Mesothelial cell of epicardium (in vitro differentiated cells): ENCODE measurements around the gene FRMD4A. TPM values are rescaled to one million over a fixed set of nuclear protein-coding genes. Genes with fewer than 3 reads are reported as not detected.

Source experiments
- DNase-seq, 2 experiments: peaks; one replicate each; pipeline ENCODE4 v3.0.0; 2021; ENCODE audit warnings: low spot score in 2 of 2; ENCODE audit not compliant: unreplicated experiment in 2 of 2
- H3K27ac Mint-ChIP-seq: 2 replicates; pipeline ENCODE4 v1.8.0; 2021; ENCODE audit warnings: mixed read lengths
- H3K27me3 Mint-ChIP-seq: 2 replicates; pipeline ENCODE4 v1.8.0; 2021; ENCODE audit warnings: low read depth, mixed read lengths
- H3K36me3 Mint-ChIP-seq: 2 replicates; pipeline ENCODE4 v1.8.0; 2021; ENCODE audit warnings: mixed read lengths
- H3K4me1 Mint-ChIP-seq: 2 replicates; pipeline ENCODE4 v1.8.0; 2021; ENCODE audit warnings: mixed read lengths
- H3K4me3 Mint-ChIP-seq: 2 replicates; pipeline ENCODE4 v1.8.0; 2021; ENCODE audit warnings: mild to moderate bottlenecking, moderate library complexity, mixed read lengths
- H3K9me3 Mint-ChIP-seq: 2 replicates; pipeline ENCODE4 v1.8.0; 2021; ENCODE audit warnings: mixed read lengths
- CTCF ChIP-seq: fragments of 200-600 bp; sonication (generic); IDR thresholded peaks from one replicate; pipeline ENCODE4 v1.5.0; 2021; ENCODE audit warnings: antibody characterized with exemption; ENCODE audit not compliant: unreplicated experiment
- total RNA-seq: library from RNA; stranded (reverse); gene quantifications from 3 replicates; pipeline ENCODE4 v1.2.1, GENCODE V29; 2021

Gene FRMD4A
- total RNA-seq, 1 donor from 2014 or later, result 45.0 TPM

- no peak overlapping the region for H3K4me3 Mint-ChIP-seq
- H3K27me3 Mint-ChIP-seq, result no peaks in the 10 kb centered on the region
- no peak for DNase-seq
- H3K36me3 Mint-ChIP-seq, result peaks cover 30% of the 10 kb centered on the region
- peak overlapping the region; percentile 98 for H3K27ac Mint-ChIP-seq
- H3K9me3 Mint-ChIP-seq, result no peaks in the 10 kb centered on the region
- peaks cover 46% of the 10 kb centered on the region for H3K4me1 Mint-ChIP-seq
- no peak for TF ChIP-seq CTCF
Measured at GRCh38 chr10:13617116-13617515, 713.6 kb downstream of the FRMD4A start.

DNA sequence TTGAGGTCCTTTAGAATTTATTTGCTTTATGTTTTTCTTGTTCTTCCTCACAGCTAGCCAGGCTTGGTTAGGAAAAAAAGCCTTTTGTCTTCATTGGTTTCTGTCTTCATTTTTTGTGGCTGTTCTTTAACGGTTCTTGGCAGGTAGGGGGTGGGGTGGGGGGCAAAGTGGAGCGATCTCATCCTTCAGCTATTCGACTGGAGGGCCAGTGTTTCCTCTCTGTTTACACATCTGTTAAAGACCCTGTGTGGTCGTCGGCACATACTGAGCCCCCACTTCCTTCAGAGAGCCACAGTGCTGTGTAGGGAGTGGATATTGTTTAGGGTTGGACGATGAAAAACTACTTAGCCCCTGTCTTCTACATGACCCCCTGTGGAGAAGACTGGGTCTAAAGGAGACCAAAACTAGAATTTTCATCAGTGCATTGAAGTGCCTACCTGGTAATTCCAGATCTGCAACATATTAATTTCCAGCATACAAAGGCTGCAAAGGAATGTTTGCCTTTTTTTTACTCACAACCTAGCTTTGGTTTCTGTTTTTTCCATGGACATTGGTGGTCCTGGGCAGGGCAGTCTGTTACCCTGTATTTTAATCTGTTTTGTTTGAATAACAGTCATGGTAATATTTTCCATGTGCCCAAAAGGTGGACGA, 714.9 kb downstream of the FRMD4A start:
- Mint-ChIP-seq H3K4me3 (peak overlapping the region; percentile 14), H3K9me3 (no peaks in the 10 kb centered on the region), H3K4me1 (peaks cover 46% of the 10 kb centered on the region), H3K27ac (peak overlapping the region; percentile 98), H3K27me3 (no peaks in the 10 kb centered on the region), H3K36me3 (peaks cover 32% of the 10 kb centered on the region)
- no peak for TF ChIP-seq CTCF
- no peak for DNase-seq

GRCh38 chr10:13614530-13615332, 716.0 kb downstream of the FRMD4A start:
- no peaks in the 10 kb centered on the region for H3K9me3 Mint-ChIP-seq
- H3K36me3 Mint-ChIP-seq, result peaks cover 33% of the 10 kb centered on the region
- no peak for TF ChIP-seq CTCF
- peak overlapping the region; percentile 98 for H3K27ac Mint-ChIP-seq
- no peaks in the 10 kb centered on the region for H3K27me3 Mint-ChIP-seq
- DNase-seq, result peak; percentile 33 to 56
- H3K4me1 Mint-ChIP-seq, result peaks cover 41% of the 10 kb centered on the region
- no peak overlapping the region for H3K4me3 Mint-ChIP-seq

DNA sequence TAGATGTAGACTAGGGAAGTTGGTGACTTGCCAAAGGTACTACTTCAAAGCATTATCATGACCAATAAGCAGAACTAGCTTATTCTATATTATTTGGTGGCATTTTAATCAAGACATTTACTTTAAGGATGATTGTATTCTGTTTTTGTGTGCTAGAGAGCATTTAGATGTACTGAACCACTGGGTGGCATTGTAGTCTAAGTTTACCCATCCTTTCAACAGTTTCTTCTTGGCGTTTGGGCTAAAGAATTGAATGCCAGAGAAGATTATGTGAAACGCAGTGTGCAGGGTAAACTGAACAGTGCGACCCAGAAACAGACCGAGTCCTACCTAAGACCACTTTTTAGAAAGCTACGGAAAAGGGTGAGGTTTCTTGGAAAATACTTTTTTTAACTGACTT, 717.2 kb downstream of the FRMD4A start:
- Mint-ChIP-seq H3K9me3 (no peaks in the 10 kb centered on the region), H3K4me3 (no peak overlapping the region), H3K4me1 (peaks cover 47% of the 10 kb centered on the region), H3K27ac (peak overlapping the region; percentile 43), H3K27me3 (no peaks in the 10 kb centered on the region), H3K36me3 (peaks cover 27% of the 10 kb centered on the region)
- no peak for TF ChIP-seq CTCF
- DNase-seq, result no peak

- H3K27ac Mint-ChIP-seq, result peak overlapping the region; percentile 72
- H3K36me3 Mint-ChIP-seq, result peaks cover 23% of the 10 kb centered on the region
- H3K27me3 Mint-ChIP-seq, result no peaks in the 10 kb centered on the region
- H3K9me3 Mint-ChIP-seq, result no peaks in the 10 kb centered on the region
- peaks cover 50% of the 10 kb centered on the region for H3K4me1 Mint-ChIP-seq
- no peak for DNase-seq
- no peak for TF ChIP-seq CTCF
- no peak overlapping the region for H3K4me3 Mint-ChIP-seq
Measured at GRCh38 chr10:13612654-13613373, 717.9 kb downstream of the FRMD4A start.
